ENCODE data around the gene KCNAB1. TPM values are rescaled to one million over a fixed set of nuclear protein-coding genes. Genes with fewer than 3 reads are reported as not detected.

The KCNAB1 gene
- total RNA-seq, 1 donor from 2014 or later: 0.79 TPM

DNA sequence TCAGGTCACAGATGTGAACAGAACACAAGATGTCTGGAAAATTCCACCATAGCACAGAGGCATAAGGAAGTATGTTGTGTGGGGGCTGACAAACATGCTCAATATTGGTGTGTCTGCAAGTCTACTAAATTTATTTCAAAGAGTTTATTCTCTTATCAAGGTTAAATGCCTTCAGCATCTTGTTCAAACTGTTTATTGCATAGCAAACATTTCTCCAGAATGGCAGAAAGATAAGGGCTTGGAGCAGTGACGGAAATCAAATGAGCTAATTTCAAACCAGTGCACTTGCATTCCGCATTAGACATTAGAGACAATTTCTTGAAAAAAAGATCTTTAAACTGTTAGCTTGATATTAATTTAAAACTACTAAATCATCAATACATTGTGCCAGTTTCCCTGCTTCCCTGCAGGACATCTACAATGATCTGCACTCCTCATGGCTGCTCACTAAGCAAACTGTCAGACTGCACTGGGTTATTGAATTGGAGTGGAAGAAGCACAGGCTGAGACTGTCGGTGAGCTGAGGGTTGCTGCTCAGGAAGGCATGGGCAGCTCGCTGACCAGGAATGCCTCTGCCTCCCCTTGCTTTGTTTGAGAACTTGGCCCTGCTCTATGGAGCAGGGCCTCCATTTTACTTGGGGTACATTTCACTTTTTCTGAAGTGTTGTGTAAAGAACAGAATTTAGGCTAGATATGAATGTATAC, 89.4 kb downstream of the KCNAB1 start:
- Mint-ChIP-seq H3K9me3 (no peaks in the 10 kb centered on the region), H3K27me3 (ENCODE audit: low read depth) (no peaks in the 10 kb centered on the region), H3K4me3 (no peak overlapping the region), H3K36me3 (ENCODE audit: low read depth) (no peaks in the 10 kb centered on the region), H3K27ac (ENCODE audit: unreplicated experiment) (no peak overlapping the region), H3K4me1 (no peaks in the 10 kb centered on the region)
- TF ChIP-seq, protein P1, sequence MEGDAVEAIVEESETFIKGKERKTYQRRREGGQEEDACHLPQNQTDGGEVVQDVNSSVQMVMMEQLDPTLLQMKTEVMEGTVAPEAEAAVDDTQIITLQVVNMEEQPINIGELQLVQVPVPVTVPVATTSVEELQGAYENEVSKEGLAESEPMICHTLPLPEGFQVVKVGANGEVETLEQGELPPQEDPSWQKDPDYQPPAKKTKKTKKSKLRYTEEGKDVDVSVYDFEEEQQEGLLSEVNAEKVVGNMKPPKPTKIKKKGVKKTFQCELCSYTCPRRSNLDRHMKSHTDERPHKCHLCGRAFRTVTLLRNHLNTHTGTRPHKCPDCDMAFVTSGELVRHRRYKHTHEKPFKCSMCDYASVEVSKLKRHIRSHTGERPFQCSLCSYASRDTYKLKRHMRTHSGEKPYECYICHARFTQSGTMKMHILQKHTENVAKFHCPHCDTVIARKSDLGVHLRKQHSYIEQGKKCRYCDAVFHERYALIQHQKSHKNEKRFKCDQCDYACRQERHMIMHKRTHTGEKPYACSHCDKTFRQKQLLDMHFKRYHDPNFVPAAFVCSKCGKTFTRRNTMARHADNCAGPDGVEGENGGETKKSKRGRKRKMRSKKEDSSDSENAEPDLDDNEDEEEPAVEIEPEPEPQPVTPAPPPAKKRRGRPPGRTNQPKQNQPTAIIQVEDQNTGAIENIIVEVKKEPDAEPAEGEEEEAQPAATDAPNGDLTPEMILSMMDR (conservative IDR thresholded peaks at IDR 0.05): no peak
- no peak for DNase-seq (ENCODE audit: low read depth, low spot score)

DNA sequence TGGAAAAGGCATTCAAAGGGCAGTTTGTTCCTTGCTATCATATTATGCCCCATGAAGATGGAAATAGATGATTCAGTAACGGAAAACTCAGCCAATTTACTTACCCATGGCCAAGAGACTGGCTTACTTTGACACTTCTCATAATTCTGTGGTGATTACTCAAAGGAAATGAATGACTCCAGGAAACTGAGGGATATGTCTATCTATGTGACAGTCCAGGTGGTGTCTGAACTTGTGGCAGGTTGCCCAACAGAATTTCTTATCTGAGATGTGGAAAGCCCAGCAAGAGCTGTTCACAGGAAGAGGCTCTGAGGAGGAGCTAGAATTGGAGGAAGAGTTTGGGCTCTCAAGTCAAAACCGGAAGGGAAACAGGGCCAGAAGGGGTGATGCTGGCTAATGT, 91.2 kb downstream of the KCNAB1 start:
- no peak overlapping the region for H3K4me3 Mint-ChIP-seq
- no peaks in the 10 kb centered on the region for H3K9me3 Mint-ChIP-seq
- no peaks in the 10 kb centered on the region for H3K27me3 Mint-ChIP-seq (ENCODE audit: low read depth)
- H3K4me1 Mint-ChIP-seq: no peaks in the 10 kb centered on the region
- H3K27ac Mint-ChIP-seq (ENCODE audit: unreplicated experiment): no peak overlapping the region
- DNase-seq (ENCODE audit: low read depth, low spot score): no peak
- TF ChIP-seq, protein P1 (conservative IDR thresholded peaks at IDR 0.05): no peak
- no peaks in the 10 kb centered on the region for H3K36me3 Mint-ChIP-seq (ENCODE audit: low read depth)

DNA sequence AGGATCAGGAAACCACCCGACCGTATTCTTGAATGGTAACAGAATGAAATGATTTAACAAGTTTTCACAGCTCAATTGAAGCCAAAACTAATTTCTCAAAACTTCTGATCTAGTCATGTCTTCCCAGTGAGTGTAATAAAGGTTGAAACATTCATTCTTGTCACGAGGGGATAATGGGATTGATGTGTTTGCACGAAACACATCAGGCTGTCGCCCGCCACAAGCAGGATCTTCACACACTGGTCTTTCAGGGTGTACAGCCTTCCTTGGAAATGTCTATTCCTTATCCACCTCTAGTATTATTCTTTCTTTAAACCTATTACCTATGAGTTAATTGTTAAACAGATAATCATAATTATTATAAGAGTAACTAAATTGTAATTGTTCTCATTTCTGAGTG, 94.3 kb downstream of the KCNAB1 start:
- no peak overlapping the region for H3K4me3 Mint-ChIP-seq
- no peak overlapping the region for H3K27ac Mint-ChIP-seq (ENCODE audit: unreplicated experiment)
- DNase-seq (ENCODE audit: low read depth, low spot score): no peak
- no peaks in the 10 kb centered on the region for H3K9me3 Mint-ChIP-seq
- no peaks in the 10 kb centered on the region for H3K4me1 Mint-ChIP-seq
- H3K36me3 Mint-ChIP-seq (ENCODE audit: low read depth): no peaks in the 10 kb centered on the region
- TF ChIP-seq, protein P1 (conservative IDR thresholded peaks at IDR 0.05): no peak
- H3K27me3 Mint-ChIP-seq (ENCODE audit: low read depth): no peaks in the 10 kb centered on the region

DNA sequence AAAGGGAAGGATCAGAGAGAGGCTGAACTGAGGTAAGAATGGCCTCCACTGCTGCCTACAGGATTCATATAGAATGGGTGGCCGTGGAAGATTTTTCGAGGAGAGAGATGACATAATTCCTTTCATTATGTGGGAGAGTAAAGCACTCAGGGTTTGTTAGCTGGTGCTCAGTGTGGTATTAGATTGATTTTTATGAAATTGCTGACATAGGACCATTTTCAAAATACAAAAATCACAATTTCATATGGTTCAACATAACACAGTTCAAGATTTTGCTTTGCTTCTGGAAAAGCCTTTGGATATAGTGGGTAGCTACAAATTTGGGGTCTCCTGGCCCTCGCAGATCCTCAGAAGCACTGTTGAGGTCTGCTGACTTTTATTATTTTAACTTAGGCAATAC, 95.4 kb downstream of the KCNAB1 start:
- TF ChIP-seq, protein P1 (conservative IDR thresholded peaks at IDR 0.05): no peak
- no peaks in the 10 kb centered on the region for H3K36me3 Mint-ChIP-seq (ENCODE audit: low read depth)
- no peaks in the 10 kb centered on the region for H3K4me1 Mint-ChIP-seq
- H3K27me3 Mint-ChIP-seq (ENCODE audit: low read depth): no peaks in the 10 kb centered on the region
- H3K27ac Mint-ChIP-seq (ENCODE audit: unreplicated experiment): no peak overlapping the region
- H3K4me3 Mint-ChIP-seq: no peak overlapping the region
- no peak for DNase-seq (ENCODE audit: low read depth, low spot score)
- H3K9me3 Mint-ChIP-seq: no peaks in the 10 kb centered on the region

DNA sequence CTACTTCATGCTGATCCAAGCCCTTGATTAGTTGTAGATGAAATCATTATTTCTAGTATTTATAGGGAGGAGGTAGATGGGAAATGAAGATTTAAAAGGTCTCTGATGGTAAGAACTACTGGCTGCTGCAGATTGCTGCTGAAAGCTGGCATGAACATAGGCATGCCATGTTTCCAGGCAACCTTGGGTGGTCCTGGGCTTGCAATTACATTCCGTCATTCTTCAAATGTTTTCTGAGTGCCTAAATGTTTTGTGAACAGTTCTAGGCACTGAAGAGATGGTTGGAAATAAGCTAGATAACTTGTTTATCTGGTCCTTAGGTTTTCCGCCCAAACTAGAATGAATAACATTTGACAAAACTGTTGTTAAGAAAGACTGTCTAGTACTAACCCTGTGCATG, 95.8 kb downstream of the KCNAB1 start:
- Mint-ChIP-seq H3K9me3 (no peaks in the 10 kb centered on the region), H3K27ac (ENCODE audit: unreplicated experiment) (no peak overlapping the region), H3K4me3 (no peak overlapping the region), H3K27me3 (ENCODE audit: low read depth) (no peaks in the 10 kb centered on the region), H3K36me3 (ENCODE audit: low read depth) (no peaks in the 10 kb centered on the region), H3K4me1 (no peaks in the 10 kb centered on the region)
- DNase-seq (ENCODE audit: low read depth, low spot score): no peak
- TF ChIP-seq, protein P1 (conservative IDR thresholded peaks at IDR 0.05): no peak

All from neural crest cell (in vitro differentiated cells).